GM19438 (cell line): Measurements from ENCODE around the gene TAOK2.

ENCODE experiments used
- ATAC-seq: cut with Tn5 transposase; IDR thresholded peaks from one replicate; pipeline ENCODE4 v1.9.1; 2021; ENCODE audit warnings: low read depth; ENCODE audit not compliant: unreplicated experiment

TAOK2 gene

DNA sequence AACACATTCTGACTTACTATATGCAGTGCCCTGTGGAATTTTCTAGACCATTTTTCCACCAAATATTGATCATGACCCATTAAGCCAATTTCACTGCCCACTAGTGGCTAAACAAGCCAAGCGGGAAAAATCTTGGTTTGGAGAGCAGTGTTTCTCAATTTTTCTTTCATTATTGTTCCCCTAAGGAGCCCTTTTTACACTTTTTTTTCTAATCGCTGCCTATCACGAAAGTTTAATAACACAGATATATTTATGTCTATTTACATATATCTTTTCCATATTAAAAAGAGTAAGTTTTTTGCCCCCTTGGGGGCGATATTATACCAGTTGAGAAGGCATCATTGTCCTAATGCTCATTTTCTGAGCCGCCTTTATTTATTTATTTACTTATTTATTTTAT lies 68.2 kb downstream of the TAOK2 start:
- ATAC-seq = no peak
